HS-27A (cell line): ENCODE data around the gene SF3B3.
A peak's percentile ranks its signal among the peaks of the same experiment; 100 is the strongest.

Experiments used
- DNase-seq: peaks from one replicate; pipeline ENCODE4 v3.0.0-alpha.2; 2012; ENCODE audit warnings: low read depth, missing footprints

SF3B3 gene

DNA sequence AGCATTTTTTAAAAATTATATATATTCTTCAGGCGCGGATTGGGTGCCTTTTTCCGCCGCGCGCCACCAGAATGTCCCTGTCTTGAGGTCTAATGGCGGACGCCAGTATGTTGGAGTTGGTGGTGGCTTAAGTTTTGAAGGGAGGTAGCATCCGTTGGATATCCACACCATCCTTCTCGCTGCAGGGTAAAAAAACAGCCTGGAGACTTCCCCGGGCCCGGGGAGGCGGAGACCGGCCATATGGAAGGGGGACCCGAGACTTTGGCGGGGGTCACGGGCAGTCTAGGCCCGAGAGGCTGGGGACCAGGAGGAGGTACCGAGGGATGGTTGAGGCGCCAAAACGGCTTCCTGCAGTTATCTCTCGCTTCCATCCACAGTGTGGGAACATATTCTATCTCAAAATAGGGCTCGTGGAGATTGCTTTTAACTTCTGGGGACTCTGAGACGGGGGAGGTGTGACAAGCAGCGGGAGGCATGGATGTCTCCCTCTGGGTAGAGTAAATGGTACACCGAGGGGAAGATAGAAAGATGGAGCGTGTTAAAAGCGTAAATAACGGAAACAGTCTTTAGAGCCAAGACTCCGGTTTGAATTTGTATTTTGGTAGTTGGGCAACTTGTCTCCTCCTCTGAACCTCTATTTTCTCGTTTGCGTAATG, at the start of gene SF3B3:
Gene SF3B3, plus strand, starts transcription at position 74 of the 656 bp plus-strand sequence. CDS start 2,841 bp downstream, outside the sequence.
- DNase-seq, result peak; percentile 81

DNA sequence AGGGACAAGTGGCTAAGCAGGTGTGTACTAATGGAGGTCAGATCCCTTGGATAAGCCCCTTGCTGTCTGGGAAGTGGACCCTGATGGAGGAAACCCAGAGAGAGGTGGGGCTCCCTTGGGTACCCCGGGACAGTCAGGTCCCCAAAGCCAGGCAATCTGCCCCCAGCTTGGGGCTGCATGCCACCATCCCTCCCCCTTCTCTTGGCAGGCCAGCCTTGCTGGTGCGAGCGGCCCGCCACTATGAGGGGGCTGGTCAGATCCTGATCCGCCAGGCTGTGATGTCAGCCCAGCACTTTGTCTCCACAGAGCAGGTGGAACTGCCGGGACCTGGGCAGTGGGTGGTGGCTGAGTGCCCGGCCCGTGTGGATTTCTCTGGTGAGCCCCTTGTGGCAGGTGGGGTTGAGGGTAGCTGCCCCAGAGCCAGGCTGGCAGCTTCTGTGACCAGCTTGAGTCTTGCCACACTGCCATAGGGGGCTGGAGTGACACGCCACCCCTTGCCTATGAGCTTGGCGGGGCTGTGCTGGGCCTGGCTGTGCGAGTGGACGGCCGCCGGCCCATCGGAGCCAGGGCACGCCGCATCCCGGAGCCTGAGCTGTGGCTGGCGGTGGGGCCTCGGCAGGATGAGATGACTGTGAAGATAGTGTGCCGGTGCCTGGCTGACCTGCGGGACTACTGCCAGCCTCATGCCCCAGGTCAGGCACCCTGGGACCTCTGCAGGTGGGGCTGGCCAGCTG, 49.1 kb upstream of the SF3B3 start:
- DNase-seq, result no peak

DNA sequence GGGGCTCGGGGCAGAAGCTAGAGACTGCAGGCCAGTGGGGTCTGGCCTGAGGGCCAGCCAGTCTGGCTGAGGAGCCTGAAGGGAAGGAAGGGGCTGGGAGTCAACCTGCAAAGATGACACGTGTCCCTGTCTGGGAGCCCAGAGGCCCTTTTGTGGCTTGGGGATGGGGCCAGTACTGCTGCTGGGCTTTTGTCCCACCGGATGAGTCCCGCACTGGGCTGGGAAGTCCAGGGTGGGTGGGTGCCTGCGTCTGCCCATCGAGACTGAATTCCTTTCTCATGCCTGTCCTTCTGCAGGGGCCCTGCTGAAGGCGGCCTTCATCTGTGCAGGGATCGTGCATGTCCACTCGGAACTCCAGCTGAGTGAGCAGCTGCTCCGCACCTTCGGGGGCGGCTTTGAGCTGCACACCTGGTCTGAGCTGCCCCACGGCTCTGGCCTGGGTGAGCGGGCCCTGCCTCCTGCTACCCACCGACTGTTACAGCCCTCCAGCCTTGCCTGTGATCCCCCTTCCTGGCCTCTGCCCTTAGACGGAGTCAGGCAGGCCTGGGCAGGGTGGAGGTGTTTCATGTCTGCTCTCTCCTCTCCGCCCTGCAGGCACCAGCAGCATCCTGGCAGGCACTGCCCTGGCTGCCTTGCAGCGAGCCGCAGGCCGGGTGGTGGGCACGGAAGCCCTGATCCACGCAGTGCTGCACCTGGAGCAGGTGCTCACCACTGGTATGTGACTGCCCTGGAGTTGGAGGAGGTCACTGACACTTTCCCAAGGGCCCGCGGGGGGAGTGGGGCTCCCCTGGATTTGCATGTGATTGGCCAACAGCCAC, 48.4 kb upstream of the SF3B3 start:
- DNase-seq, result no peak

DNA sequence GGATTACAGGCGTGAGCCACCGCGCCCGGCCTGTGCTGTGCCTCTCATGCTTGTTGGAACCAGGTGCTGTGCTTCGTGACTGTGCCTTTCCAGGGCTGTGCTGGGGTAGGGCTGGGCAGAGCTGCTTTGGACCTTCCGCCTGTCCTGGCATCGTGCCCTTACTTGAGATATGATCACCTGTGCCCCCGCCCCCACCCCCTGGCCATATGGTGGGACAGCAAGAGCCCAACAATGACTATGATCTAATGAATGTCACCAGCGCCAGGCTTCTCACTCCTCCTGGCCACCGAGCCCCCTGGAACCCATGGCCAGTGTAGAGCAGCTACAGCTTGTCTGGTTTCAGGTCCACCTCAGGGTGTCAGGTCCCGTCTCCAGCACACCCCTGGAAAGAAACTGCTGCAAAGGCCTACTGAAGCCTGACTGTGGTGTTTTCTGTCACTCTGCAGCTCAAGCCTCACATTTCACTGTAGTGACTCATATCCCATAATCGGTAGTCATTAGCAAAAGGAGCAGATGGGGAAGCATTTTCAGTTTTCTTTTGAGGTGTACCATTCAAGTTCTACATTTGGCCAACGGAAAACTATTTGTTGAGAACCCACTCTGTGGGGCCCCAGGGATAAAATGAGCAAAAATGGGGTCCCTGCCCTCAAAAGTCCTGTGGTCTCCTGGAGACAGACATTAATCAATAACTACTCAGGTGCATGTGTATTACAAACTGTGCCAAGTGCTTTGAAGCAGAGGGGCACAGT, 47.2 kb upstream of the SF3B3 start:
- peak; percentile 52 for DNase-seq

DNA sequence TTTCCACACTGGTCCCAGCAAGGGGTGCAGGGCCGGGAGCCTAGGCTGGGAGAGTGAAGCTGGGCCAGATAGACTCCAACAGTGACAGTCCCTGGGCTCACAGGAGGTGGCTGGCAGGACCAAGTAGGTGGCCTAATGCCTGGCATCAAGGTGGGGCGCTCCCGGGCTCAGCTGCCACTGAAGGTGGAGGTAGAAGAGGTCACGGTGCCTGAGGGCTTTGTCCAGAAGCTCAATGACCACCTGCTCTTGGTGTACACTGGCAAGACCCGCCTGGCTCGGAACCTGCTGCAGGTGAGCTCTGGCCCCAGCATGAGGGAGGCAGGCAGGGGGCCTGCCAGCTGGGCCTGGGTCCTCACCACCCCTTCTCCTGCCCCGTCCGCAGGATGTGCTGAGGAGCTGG, 45.4 kb upstream of the SF3B3 start:
- DNase-seq, result no peak

DNA sequence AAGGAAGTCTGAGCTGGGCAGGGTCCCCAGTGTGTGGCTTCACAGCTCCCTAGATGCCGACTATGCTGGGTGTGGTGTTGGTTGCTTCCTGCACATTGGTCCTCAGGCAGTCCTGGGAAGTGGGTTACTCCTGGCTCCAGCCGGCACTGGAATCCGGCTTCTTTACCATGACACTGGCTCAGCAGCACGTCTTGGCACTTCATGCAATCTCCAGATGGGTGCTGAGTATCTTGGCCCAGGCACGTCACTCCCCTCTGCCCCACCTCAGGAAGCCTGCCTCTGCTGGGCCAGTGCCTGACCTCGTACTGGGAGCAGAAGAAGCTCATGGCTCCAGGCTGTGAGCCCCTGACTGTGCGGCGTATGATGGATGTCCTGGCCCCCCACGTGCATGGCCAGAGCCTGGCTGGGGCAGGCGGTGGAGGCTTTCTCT, 44.7 kb upstream of the SF3B3 start:
- no peak for DNase-seq

DNA sequence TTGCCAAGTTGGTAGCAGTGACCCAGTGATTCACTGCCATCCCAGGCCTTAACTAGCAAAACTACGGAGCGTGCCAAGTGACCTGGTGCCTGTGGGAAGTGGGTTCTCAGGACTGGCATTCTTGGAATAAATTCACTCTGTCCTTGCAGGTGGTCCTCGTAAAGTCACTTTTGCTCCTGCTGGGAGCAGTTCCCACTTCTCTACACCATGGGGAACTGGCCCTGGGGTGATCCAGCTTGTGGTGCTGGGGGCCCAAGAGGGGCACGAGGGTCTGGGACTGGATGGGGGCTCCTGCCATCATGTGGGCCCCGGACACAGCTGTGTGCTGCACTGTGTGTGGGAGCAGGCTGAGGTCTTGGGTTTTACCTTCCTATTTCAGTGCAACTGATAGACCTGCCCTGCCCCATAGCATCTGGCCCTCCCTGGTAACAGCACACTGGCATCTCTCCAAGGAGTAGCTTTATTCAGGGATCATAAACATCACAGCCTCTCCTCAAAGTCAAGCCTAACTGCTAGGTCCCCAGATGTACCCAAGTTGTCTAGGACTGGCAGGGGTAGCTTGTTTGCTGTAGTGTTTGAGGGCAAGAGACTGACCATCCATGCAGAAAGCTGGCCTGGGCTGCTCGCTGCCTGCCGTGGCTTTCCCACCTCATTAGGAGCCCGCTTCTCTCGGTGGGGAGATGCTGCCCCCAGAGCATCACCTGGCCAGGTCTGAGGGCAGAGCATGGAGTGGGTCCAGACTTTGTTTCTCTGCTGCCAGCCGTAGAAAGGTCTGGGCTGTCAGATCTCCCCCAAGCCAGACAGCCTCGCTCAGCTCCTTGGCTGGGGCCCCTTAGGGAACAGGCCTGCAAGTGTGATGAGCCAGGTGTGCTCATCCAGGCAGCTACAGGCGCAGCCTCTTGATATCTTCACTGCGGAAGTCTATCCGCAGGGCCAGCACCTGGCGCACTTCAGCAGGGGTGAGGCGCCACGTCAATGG, 43.2 kb upstream of the SF3B3 start:
- DNase-seq, result no peak

DNA sequence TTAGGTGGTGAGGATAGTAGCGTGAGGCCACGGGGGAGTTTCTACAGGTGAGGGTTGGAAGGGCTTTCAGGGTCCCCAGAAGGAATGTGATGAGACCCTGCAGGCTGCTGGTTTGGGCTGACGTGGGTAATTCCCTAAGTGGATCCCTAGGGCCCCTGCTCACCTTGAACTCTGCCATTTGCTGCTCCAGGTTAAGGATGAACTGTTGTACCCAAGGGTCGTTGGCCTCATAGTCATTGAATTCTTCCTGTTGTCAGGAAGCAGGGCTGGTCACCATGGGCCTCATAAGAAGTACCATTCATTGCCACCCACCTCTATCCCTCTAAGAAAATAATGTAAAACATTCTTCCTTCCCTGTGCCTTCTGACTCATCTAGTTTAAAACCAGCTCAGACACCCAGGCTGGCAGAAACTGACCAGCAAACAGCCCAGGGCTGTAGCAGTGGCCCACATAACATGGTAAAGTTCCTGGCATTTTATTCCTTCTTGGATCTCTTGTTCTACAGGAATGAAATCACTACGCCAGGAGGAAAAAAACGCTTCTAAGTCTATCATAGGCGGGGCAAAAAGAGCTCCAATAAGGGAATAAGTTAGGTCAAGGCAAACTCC, 41.6 kb upstream of the SF3B3 start:
- DNase-seq, result no peak

DNA sequence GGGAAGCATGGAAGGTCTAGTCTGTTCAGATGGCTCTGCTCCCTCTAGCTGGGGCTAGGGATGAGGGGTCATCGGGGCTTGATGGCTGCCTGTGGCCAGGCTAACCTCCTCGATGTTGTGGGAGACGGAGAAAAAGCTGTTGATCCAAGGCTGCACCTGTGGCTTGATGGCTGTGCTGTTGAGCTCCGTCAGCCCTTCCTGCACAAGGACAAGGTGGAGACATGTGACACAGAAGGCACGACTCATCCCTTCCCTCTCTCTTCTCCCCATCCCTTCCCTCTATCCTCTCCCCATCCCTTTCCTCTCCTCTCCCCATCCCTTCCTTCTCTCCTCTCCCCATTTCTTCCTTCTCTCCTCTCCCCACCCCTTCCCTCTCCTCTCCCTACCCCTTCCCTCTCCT, 41.0 kb upstream of the SF3B3 start:
- DNase-seq, result no peak

DNA sequence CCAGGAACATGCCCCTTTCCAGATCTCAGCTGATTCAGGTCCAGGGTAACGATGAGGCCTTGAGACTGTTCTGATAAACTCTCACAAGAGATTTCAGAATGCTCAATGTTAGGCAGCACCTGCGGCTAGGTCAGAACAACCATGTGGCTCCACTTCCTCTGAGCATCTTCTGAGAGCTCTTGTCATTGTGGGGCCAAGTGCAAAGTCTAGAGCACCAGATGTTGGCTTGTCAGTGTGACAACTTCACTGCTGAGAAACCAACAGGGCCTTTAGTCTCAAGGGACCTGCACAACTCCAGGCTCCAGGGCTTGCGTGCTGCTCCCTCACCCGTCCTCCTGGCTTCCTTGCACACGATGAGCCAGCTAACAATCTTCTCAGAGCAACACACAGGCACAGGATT, 40.2 kb upstream of the SF3B3 start:
- DNase-seq, result no peak

DNA sequence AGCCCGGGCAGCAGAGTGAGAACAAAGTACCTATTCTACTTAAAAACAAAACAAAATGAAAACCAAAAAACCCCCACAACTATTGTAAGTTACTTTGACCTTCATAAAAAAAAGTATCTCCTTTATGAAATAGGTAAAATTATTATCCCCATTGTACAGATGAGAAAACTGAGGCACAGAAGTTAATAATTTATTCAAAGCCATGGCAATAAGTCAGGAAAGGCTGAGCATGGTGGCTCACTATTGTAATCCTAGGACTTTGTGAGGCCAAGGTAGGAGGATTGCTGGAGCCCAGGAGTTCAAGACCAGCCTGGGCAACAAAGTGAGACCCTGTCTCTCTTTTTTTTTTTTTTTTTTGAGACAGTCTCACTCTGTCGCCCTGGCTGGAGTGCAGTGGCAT, 38.7 kb upstream of the SF3B3 start:
- DNase-seq, result no peak

DNA sequence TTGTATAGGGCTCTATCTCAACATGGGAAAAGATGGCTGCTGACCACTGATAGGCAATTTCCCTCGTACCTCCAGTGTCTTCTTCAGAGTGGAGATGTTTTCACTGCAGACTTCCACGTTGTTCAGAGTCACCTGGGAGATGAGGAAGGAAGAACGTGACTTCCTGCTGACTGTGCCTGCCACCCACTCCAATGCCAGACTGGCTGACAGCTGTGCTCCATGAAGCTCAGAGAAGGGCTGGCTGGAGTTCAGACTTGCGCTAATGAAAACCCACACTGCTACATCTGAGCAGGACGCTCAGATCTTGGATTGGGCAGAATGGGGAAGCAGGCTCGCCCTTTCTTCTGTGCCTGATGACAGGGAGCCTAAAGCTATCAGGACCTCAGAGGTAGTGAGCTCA, 33.4 kb upstream of the SF3B3 start:
- no peak for DNase-seq

DNA sequence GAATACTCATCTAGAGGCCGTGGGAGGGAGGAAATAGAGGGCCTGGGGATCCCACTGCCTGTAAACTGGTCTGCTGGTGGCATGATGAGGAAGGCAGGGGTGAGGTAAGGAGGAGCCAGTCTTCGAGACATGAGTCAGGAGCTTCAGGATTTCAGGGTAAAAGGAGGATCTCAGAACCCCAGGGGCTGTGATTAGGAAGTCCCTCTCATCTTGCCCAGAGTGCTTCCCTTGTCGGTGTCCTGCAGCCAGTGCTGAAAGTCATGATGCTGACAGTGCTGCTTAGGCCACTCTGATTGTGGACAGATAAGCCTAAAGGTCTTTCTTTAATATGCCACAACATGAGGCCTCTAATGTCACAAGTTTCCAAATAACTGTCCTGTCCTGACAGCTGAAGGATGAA, 29.8 kb upstream of the SF3B3 start:
- DNase-seq, result no peak

DNA sequence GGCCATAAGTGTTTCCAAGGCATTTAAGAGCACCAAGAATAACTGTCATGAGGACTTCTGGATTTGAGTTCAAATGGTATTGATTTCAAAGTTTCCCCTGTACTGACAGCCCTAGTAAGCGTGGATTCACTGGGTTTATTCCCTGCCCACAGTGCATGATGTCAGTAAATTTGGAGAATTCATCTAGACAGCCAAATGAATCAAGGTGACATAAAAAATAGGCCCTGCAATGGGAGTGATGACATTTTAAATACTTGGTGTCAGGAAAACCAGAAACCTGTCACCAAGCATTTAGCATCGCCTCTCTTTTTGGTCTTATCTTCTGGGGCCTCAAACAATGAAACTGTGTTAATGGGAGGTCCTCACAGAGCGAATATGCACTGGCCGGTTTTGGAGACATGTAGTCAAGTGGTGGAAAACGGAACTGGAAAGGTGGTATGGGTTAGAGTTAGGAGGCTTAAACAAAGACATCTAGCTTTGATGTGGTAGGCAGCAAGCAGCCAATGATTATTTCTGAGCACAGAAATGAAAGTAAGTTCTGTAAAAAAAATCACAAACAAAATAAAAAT, 29.3 kb upstream of the SF3B3 start:
- no peak for DNase-seq

DNA sequence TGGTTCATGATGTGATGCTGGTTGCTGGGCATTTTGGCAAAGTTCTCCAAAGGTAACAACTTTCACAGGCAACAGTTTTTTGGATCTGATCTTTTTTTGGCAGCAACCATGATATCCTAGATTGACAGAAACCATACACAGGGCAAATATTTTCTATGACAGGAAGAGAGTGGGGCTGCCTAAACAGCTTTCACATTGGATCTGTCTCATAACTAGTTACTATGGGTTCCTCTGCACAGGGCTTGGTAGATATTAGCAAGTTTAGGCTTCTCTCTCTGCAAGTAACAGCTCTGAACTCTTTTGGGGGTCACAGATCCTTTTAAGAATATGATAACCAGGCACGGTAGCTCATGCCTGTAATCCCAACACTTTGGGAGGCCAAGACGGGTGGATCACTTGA, 28.8 kb upstream of the SF3B3 start:
- no peak for DNase-seq

DNA sequence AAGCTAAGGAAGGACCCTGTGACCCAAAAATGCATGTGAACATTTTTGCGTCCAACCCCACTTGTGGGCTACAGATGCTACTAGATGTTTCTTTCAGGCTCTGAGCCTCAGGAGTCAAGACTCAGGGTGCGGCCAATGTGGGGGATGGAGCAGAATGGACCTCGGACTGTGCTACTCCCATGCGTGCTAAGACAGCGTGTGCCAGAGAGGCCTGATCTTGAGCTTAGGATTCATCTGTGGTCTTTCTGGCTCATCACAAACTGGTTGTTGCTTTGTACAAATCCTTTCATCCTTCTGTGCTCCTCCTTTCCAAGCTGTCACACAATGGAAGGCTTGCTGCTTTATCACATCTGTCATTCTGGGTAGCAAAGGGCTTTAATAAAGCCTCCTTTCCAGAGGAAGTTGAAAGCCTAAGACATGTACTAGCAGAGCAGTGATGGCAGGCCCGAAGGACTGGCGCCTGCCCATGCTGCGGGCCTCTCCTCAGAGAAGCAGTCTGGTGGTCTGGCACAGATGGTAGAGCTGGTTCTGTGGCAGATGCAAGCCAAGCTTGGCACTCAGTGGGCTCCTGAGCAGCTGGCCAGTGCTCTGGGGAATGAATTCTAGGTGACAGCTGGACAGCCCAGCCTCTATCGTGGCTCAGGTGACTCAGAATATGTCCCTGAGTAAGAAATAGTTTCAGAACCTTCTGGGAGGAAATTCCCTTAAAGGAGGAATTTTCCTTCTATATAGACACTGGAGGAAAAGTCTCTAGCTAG, 28.0 kb upstream of the SF3B3 start:
- no peak for DNase-seq

DNA sequence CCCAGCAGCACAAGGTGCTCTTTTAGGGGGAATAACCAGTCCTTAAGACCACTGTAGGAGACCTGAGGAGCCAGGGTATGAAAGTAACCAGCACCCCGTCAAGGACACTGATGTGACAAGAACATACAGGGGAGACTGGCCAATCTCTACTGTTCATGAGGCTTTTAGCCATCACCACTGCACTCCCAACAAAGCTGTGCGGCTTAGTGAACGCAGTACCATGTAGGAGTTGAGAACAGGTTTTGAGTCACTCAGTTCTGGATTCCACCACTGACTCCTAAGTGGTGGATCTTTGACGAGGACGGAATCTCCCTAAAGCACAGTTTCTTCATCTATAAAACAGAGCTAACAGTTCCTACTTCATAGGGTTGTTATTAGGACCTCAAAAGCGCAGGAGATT, 27.1 kb upstream of the SF3B3 start:
- no peak for DNase-seq

DNA sequence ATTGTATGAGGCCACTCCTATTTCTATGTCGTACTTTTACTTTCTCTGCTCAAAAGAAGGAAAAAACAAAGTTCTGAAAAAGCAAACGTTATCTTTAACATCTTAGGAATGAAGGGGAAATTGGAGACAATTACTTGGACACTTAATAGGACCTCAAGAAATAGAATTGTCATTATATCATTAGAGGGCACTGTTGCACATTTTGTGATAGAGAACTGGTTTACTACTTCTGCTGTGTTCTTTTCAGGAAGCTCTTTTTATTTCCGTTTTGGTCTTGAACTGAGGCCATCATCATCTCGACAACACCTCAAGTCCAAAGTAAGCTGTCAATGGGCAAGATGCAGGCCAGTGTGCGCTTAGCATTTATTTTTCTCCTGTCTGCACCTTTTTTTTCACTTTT, 14.9 kb upstream of the SF3B3 start:
- DNase-seq, result no peak

DNA sequence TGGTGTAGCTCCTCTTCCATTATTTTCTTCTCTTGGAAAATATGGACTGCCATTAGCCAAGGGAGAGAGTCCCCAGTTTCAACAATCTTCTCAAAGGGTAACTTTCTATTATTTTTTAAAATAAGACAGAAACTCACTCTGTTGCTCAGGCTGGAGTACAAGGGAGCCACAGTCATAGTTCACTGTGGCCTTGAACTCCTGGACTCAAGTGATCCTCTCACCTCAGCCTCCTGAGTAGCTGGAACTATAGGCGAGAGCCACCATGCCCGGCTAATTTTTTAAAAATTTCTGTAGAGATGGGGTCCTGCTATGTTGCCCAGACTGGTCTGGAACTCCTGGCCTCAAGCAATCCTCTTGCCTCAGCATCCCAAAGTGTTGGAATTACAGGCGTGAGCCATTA, 13.4 kb upstream of the SF3B3 start:
- no peak for DNase-seq

DNA sequence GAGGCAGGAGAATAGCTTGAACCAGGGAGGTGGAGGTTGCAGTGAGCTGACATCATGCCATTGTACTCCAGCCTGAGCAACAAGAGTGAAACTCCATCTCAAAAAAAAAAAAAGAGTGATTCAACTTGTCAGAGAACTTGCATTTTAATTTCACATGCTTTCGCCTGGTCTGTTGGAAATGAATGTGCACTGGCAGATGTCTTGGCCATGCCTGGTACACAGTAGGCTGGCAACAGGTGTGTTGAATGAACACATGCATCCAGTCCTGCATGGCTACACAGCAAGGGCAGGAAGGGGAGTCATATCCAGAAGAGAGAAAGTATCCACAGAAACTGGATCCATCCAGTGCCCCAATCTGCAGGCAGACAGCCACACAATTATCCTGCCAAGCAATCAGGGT, 11.8 kb upstream of the SF3B3 start:
- no peak for DNase-seq
